PC-3 (cell line): ENCODE measurements around the gene SAMD4A.

ENCODE experiments used
- CTCF ChIP-seq: fragments of 300-600 bp; sonication (generic); conservative IDR thresholded peaks from 2 replicates; pipeline ENCODE4 v1.5.1; 2017; ENCODE audit warnings: antibody characterized with exemption, low read depth, mild to moderate bottlenecking, low read length
- EZH2phosphoT487 ChIP-seq: fragments of 300-600 bp; sonication (generic); IDR thresholded peaks from 2 replicates; pipeline ENCODE4 v1.6.1; 2018; ENCODE audit warnings: mild to moderate bottlenecking, antibody characterized with exemption, low read length, borderline replicate concordance

GRCh38 chr14:54640506-54640905, 73.6 kb downstream of the SAMD4A start:
- no peak for TF ChIP-seq EZH2phosphoT487
- no peak for TF ChIP-seq CTCF
